Caco-2 (cell line): ENCODE results near the gene SLC11A1. TPM values are rescaled to one million over a fixed set of nuclear protein-coding genes. Genes with fewer than 3 reads are reported as not detected.

Experiments used
- BruUV-seq: library from RNA; stranded (reverse); fragments of 400-500 nt; replicated peaks from 2 replicates; lab custom pipeline; 2021; lab: Mats Ljungman, UMichigan
- CTCF ChIA-PET: fragments of 300-600 bp; sonication (Branson Sonifier 250); formaldehyde crosslinking; loops from one replicate; lab custom pipeline; 2022; ENCODE audit warnings: antibody characterized with exemption; lab: Charles Lee
- POLR2A ChIA-PET: fragments of 300-600 bp; sonication (Branson Sonifier 250); formaldehyde crosslinking; loops from one replicate; lab custom pipeline; 2022; ENCODE audit warnings: antibody characterized with exemption; lab: Charles Lee
- DNase-seq, 2 experiments: peaks; one replicate each; pipeline versions ENCODE4 v3.0.0 to v3.0.0-alpha.2; 2020 to 2022
- H3K27me3 ChIP-seq: replicated peaks from 2 replicates; pipeline ENCODE4 v1.6.0; 2011; ENCODE audit warnings: low read length; ENCODE audit not compliant: control insufficient read depth, insufficient read depth
- H3K36me3 ChIP-seq: 2 replicates; pipeline ENCODE4 v1.5.1; 2011; ENCODE audit warnings: low read length; ENCODE audit not compliant: control insufficient read depth, insufficient read depth
- H3K4me1 ChIP-seq: fragments of 250-450 bp; sonication (Bioruptor Pico); 2 replicates; pipeline ENCODE4 v1.5.1; 2020; ENCODE audit warnings: mild to moderate bottlenecking
- H3K4me3 ChIP-seq: 2 replicates; pipeline ENCODE4 v1.5.1; 2011; ENCODE audit warnings: low read depth, mild to moderate bottlenecking, control low read depth, low read length
- H3K9me3 ChIP-seq: fragments of 250-450 bp; sonication (Bioruptor Pico); 2 replicates; pipeline ENCODE4 v1.5.1; 2020; ENCODE audit warnings: mild to moderate bottlenecking, moderate library complexity
- H3K27ac Mint-ChIP-seq: one replicate; pipeline ENCODE4 v1.8.0; 2022; ENCODE audit warnings: mixed read lengths; ENCODE audit not compliant: unreplicated experiment
- H3K27me3 Mint-ChIP-seq: one replicate; pipeline ENCODE4 v1.8.0; 2022; ENCODE audit warnings: mixed read lengths; ENCODE audit not compliant: insufficient read depth, unreplicated experiment
- H3K36me3 Mint-ChIP-seq: one replicate; pipeline ENCODE4 v1.8.0; 2022; ENCODE audit warnings: mild to moderate bottlenecking, mixed read lengths; ENCODE audit not compliant: insufficient read depth, unreplicated experiment
- H3K4me1 Mint-ChIP-seq: one replicate; pipeline ENCODE4 v1.8.0; 2022; ENCODE audit warnings: low read depth, mixed read lengths; ENCODE audit not compliant: unreplicated experiment
- H3K4me3 Mint-ChIP-seq: one replicate; pipeline ENCODE4 v1.8.0; 2022; ENCODE audit warnings: mild to moderate bottlenecking, moderate library complexity, mixed read lengths; ENCODE audit not compliant: unreplicated experiment
- H3K9me3 Mint-ChIP-seq: one replicate; pipeline ENCODE4 v1.8.0; 2022; ENCODE audit warnings: mixed read lengths; ENCODE audit not compliant: unreplicated experiment
- intact Hi-C: fragments of 100-400 bp; cut with micrococcal nuclease; formaldehyde crosslinking; loops from one replicate; pipeline ENCODE4 v1.10.0; 2022; ENCODE audit not compliant: unreplicated experiment
- total RNA-seq: library from RNA; stranded (reverse); gene quantifications from 2 replicates; pipeline ENCODE4 v1.2.3, GENCODE V29; 2022
- TF ChIP-seq, protein P1 (sequence below), 2 experiments: fragments of 200-600 bp in 1 of 2; IDR thresholded peaks; 1 replicate in 1 of 2; 2 replicates in 1 of 2; pipeline versions ENCODE4 v1.5.1 to v1.8.0; 2011 to 2022; ENCODE audit warnings: antibody characterized with exemption in 1 of 2, control low read depth in 1 of 2, inconsistent platforms in 1 of 2, low read depth in 1 of 2, low read length in 1 of 2, mild to moderate bottlenecking in 1 of 2, moderate library complexity in 1 of 2; ENCODE audit not compliant: insufficient read depth in 1 of 2, severe bottlenecking in 1 of 2, unreplicated experiment in 1 of 2

The SLC11A1 gene
- total RNA-seq, 1 experiment from 2014 or later, result 0.32 TPM

DNA sequence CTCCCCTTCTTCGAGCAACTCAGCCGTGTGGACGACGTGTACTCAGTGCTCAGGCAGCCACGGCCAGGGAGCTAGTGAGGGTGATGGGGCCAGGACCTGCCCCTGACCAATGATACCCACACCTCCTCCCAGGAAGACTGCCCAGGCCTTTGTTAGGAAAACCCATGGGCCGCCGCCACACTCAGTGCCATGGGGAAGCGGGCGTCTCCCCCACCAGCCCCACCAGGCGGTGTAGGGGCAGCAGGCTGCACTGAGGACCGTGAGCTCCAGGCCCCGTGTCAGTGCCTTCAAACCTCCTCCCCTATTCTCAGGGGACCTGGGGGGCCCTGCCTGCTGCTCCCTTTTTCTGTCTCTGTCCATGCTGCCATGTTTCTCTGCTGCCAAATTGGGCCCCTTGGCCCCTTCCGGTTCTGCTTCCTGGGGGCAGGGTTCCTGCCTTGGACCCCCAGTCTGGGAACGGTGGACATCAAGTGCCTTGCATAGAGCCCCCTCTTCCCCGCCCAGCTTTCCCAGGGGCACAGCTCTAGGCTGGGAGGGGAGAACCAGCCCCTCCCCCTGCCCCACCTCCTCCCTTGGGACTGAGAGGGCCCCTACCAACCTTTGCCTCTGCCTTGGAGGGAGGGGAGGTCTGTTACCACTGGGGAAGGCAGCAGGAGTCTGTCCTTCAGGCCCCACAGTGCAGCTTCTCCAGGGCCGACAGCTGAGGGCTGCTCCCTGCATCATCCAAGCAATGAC, 22.4 kb downstream of the SLC11A1 start:
- BruUV-seq, result no TSS peak
- H3K9me3 ChIP-seq, result no peaks in the 10 kb centered on the region
- no peaks in the 10 kb centered on the region for H3K27me3 ChIP-seq
- DNase-seq, result no peak
- no peaks in the 10 kb centered on the region for H3K36me3 ChIP-seq
- peaks cover 38% of the 10 kb centered on the region for H3K4me1 Mint-ChIP-seq
- ChIA-PET CTCF (interaction anchor here (0.6 kb wide), 1 partner anchor 762 kb away, joined by 3 read pairs; no protein-coding TSS in a partner anchor), POLR2A (interaction anchor here (0.6 kb wide), 1 partner anchor 14 kb away, joined by 3 read pairs; the partner anchor contains the start of gene VIL1)
- H3K36me3 Mint-ChIP-seq, result peaks cover 83% of the 10 kb centered on the region
- peak overlapping the region; percentile 16 for H3K4me3 Mint-ChIP-seq
- peaks cover 33% of the 10 kb centered on the region for H3K4me1 ChIP-seq
- intact Hi-C loops, result no loop called here
- peak overlapping the region; percentile 99 for H3K27ac Mint-ChIP-seq
- no peaks in the 10 kb centered on the region for H3K27me3 Mint-ChIP-seq
- H3K9me3 Mint-ChIP-seq, result no peaks in the 10 kb centered on the region
- TF ChIP-seq, protein P1, sequence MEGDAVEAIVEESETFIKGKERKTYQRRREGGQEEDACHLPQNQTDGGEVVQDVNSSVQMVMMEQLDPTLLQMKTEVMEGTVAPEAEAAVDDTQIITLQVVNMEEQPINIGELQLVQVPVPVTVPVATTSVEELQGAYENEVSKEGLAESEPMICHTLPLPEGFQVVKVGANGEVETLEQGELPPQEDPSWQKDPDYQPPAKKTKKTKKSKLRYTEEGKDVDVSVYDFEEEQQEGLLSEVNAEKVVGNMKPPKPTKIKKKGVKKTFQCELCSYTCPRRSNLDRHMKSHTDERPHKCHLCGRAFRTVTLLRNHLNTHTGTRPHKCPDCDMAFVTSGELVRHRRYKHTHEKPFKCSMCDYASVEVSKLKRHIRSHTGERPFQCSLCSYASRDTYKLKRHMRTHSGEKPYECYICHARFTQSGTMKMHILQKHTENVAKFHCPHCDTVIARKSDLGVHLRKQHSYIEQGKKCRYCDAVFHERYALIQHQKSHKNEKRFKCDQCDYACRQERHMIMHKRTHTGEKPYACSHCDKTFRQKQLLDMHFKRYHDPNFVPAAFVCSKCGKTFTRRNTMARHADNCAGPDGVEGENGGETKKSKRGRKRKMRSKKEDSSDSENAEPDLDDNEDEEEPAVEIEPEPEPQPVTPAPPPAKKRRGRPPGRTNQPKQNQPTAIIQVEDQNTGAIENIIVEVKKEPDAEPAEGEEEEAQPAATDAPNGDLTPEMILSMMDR (IDR thresholded peaks at IDR 0.05; ENCODE audit: insufficient read depth in 1 of 2, low read depth in 1 of 2, low read length in 1 of 2, severe bottlenecking in 1 of 2, unreplicated experiment in 1 of 2), result no peak
- H3K4me3 ChIP-seq, result no peak overlapping the region

DNA sequence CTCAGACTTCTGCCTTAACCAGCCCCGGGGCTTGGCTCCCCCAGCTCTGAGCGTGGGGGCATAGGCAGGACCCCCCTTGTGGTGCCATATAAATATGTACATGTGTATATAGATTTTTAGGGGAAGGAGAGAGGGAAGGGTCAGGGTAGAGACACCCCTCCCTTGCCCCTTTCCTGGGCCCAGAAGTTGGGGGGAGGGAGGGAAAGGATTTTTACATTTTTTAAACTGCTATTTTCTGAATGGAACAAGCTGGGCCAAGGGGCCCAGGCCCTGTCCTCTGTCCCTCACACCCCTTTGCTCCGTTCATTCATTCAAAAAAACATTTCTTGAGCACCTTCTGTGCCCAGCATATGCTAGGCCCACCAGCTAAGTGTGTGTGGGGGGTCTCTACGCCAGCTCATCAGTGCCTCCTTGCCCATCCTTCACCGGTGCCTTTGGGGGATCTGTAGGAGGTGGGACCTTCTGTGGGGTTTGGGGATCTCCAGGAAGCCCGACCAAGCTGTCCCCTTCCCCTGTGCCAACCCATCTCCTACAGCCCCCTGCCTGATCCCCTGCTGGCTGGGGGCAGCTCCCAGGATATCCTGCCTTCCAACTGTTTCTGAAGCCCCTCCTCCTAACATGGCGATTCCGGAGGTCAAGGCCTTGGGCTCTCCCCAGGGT, 23.1 kb downstream of the SLC11A1 start:
- TSS peak; percentile 20 for BruUV-seq
- no peak overlapping the region for H3K4me3 ChIP-seq
- H3K9me3 Mint-ChIP-seq, result no peaks in the 10 kb centered on the region
- no peaks in the 10 kb centered on the region for H3K36me3 ChIP-seq
- POLR2A ChIA-PET, result interaction anchor here (1.0 kb wide), 1 partner anchor 13 kb away, joined by 5 read pairs; the partner anchor contains the start of gene VIL1
- CTCF ChIA-PET, result interaction anchor here (0.6 to 1.2 kb wide), 7 partner anchors 8 to 761 kb away, joined by 3 to 8 read pairs (median 5); no protein-coding TSS in a partner anchor
- H3K9me3 ChIP-seq, result no peaks in the 10 kb centered on the region
- peaks cover 33% of the 10 kb centered on the region for H3K4me1 ChIP-seq
- no peaks in the 10 kb centered on the region for H3K27me3 Mint-ChIP-seq
- H3K4me1 Mint-ChIP-seq, result peaks cover 38% of the 10 kb centered on the region
- TF ChIP-seq, protein P1 (IDR thresholded peaks at IDR 0.05; ENCODE audit: insufficient read depth in 1 of 2, low read depth in 1 of 2, low read length in 1 of 2, severe bottlenecking in 1 of 2, unreplicated experiment in 1 of 2), result no peak
- peaks cover 79% of the 10 kb centered on the region for H3K36me3 Mint-ChIP-seq
- peak overlapping the region; percentile 89 for H3K4me3 Mint-ChIP-seq
- DNase-seq, result no peak
- intact Hi-C loops, result no loop called here
- H3K27ac Mint-ChIP-seq, result peak overlapping the region; percentile 99
- no peaks in the 10 kb centered on the region for H3K27me3 ChIP-seq

DNA sequence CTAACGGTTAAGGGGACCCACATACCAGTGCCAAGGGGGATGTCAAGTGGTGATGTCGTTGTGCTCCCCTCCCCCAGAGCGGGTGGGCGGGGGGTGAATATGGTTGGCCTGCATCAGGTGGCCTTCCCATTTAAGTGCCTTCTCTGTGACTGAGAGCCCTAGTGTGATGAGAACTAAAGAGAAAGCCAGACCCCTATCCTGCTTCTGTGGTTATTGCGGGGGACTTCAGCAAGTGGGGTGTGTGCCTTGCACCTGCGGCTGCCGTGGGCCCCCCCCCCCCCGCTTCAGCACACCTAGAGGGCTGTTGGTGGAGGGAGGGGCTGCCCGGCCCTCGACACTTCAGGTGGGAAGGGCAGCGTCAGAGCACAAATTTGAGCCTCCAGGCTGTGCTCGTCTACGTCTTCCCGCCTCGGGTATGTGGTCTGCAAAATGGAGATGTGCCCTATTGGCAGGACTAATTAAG, 23.7 kb downstream of the SLC11A1 start:
- Histone ChIP-seq H3K4me3 (peak overlapping the region; percentile 38), H3K36me3 (no peaks in the 10 kb centered on the region), H3K27me3 (no peaks in the 10 kb centered on the region), H3K4me1 (peaks cover 33% of the 10 kb centered on the region), H3K9me3 (no peaks in the 10 kb centered on the region)
- peak overlapping the region; percentile 89 for H3K4me3 Mint-ChIP-seq
- no peaks in the 10 kb centered on the region for H3K27me3 Mint-ChIP-seq
- no peaks in the 10 kb centered on the region for H3K9me3 Mint-ChIP-seq
- CTCF ChIA-PET, result interaction anchor here (0.5 to 2.5 kb wide), 8 partner anchors 8 to 174 kb away, joined by 3 to 17 read pairs (median 5); partner anchors contain the start of gene VIL1
- TF ChIP-seq, protein P1 (IDR thresholded peaks at IDR 0.05; ENCODE audit: insufficient read depth in 1 of 2, low read depth in 1 of 2, low read length in 1 of 2, severe bottlenecking in 1 of 2, unreplicated experiment in 1 of 2), result no peak
- POLR2A ChIA-PET, result interaction anchor here (0.5 to 1.0 kb wide), 3 partner anchors 10 to 15 kb away, joined by 3 to 5 read pairs (median 4); partner anchors contain the start of gene VIL1
- no peak for DNase-seq
- H3K36me3 Mint-ChIP-seq, result peaks cover 74% of the 10 kb centered on the region
- H3K4me1 Mint-ChIP-seq, result peaks cover 38% of the 10 kb centered on the region
- peak overlapping the region; percentile 99 for H3K27ac Mint-ChIP-seq
- TSS peak; percentile 86 for BruUV-seq
- intact Hi-C loops, result loop anchor here (1.0 kb wide), 6 partner anchors 9 to 243 kb away; partner anchors contain the start of genes CNOT9, USP37 and VIL1
